Tibial artery (tissue), 4 donors: ENCODE results near the gene ARL15.

Experiments used
- DNase-seq, 2 donors: peaks; one replicate each; pipeline ENCODE4 v3.0.0-alpha.2; 2019
- H3K27ac ChIP-seq, 2 donors: fragments of 200-600 bp; sonication (generic) in 1 of 2; 1 replicate in 1 of 2; 2 replicates in 1 of 2; pipeline ENCODE4 v1.5.1; 2018 to 2019; ENCODE audit warnings: mild to moderate bottlenecking in 1 of 2
- H3K27me3 ChIP-seq, 2 donors: fragments of 200-600 bp; sonication (generic) in 1 of 2; one replicate each; pipeline versions ENCODE4 v1.5.1 to v1.6.0; 2016 to 2019
- H3K36me3 ChIP-seq, 3 donors: fragments of 200-600 bp; sonication (generic) in 2 of 3; one replicate each; pipeline ENCODE4 v1.5.1; 2016 to 2019; ENCODE audit warnings: mild to moderate bottlenecking in 2 of 3
- H3K4me1 ChIP-seq, 4 donors: fragments of 200-600 bp; sonication (generic) in 2 of 4; 1 replicate in 3 of 4; 2 replicates in 1 of 4; pipeline ENCODE4 v1.5.1; 2016 to 2019
- H3K4me3 ChIP-seq, 2 donors: fragments of 200-600 bp; sonication (generic) in 1 of 2; 1 replicate in 1 of 2; 2 replicates in 1 of 2; pipeline ENCODE4 v1.5.1; 2018 to 2019; ENCODE audit warnings: mild to moderate bottlenecking in 2 of 2
- H3K9me3 ChIP-seq, 3 donors: fragments of 200-600 bp; sonication (generic) in 1 of 3; one replicate each; pipeline ENCODE4 v1.5.1; 2016 to 2019
- CTCF ChIP-seq, 2 experiments: fragments of 200-600 bp in 1 of 2; fragments of 450-650 bp in 1 of 2; IDR thresholded peaks; one replicate each; pipeline ENCODE4 v1.5.1; 2017 to 2019; ENCODE audit warnings: antibody characterized with exemption in 2 of 2, mild to moderate bottlenecking in 1 of 2, moderate library complexity in 1 of 2
- intact Hi-C: fragments of 100-400 bp; cut with DNase I; formaldehyde crosslinking; loops from one replicate; pipeline ENCODE4 v1.15.0; 2023; ENCODE audit warnings: low total_unique reads

The ARL15 gene

GRCh38 chr5:54017580-54017979, 292.8 kb downstream of the ARL15 start:
- no peak for TF ChIP-seq CTCF (IDR thresholded peaks at IDR 0.05)
- H3K4me1 ChIP-seq: no peaks in the 10 kb centered on the region
- no peaks in the 10 kb centered on the region for H3K36me3 ChIP-seq
- DNase-seq: no peak
- no peaks in the 10 kb centered on the region for H3K27me3 ChIP-seq
- intact Hi-C loops: no loop called here
- H3K9me3 ChIP-seq: peaks cover 0 to 9% (median 3%) of the 10 kb centered on the region in 3 donors
- no peak overlapping the region for H3K27ac ChIP-seq
- H3K4me3 ChIP-seq: no peak overlapping the region

GRCh38 chr5:54013556-54014194, 296.7 kb downstream of the ARL15 start:
- intact Hi-C loops: no loop called here
- Histone ChIP-seq H3K36me3 (no peaks in the 10 kb centered on the region), H3K4me1 (no peaks in the 10 kb centered on the region), H3K27me3 (no peaks in the 10 kb centered on the region), H3K27ac (no peak overlapping the region), H3K4me3 (no peak overlapping the region), H3K9me3 (peaks cover 0 to 9% (median 3%) of the 10 kb centered on the region in 3 donors)
- TF ChIP-seq CTCF (IDR thresholded peaks at IDR 0.05): no peak
- DNase-seq: peak in 1 of 2 donors; percentile 54

GRCh38 chr5:54009828-54010227, 300.5 kb downstream of the ARL15 start:
- no peaks in the 10 kb centered on the region for H3K4me1 ChIP-seq
- H3K4me3 ChIP-seq: no peak overlapping the region
- H3K27me3 ChIP-seq: no peaks in the 10 kb centered on the region
- no peak for DNase-seq
- H3K36me3 ChIP-seq: no peaks in the 10 kb centered on the region
- H3K9me3 ChIP-seq: peaks cover 0 to 9% (median 3%) of the 10 kb centered on the region in 3 donors
- intact Hi-C loops: no loop called here
- no peak overlapping the region for H3K27ac ChIP-seq
- TF ChIP-seq CTCF (IDR thresholded peaks at IDR 0.05): no peak

GRCh38 chr5:54009357-54009756, 301.0 kb downstream of the ARL15 start:
- H3K4me1 ChIP-seq: no peaks in the 10 kb centered on the region
- intact Hi-C loops: no loop called here
- no peaks in the 10 kb centered on the region for H3K36me3 ChIP-seq
- no peaks in the 10 kb centered on the region for H3K27me3 ChIP-seq
- H3K4me3 ChIP-seq: no peak overlapping the region
- H3K27ac ChIP-seq: no peak overlapping the region
- no peak for DNase-seq
- H3K9me3 ChIP-seq: peaks cover 0 to 7% (median 3%) of the 10 kb centered on the region in 3 donors
- TF ChIP-seq CTCF (IDR thresholded peaks at IDR 0.05): no peak

- no peak for TF ChIP-seq CTCF (IDR thresholded peaks at IDR 0.05)
- Histone ChIP-seq H3K36me3 (no peaks in the 10 kb centered on the region), H3K4me1 (no peaks in the 10 kb centered on the region), H3K27ac (no peak overlapping the region), H3K4me3 (no peak overlapping the region), H3K9me3 (no peaks in the 10 kb centered on the region), H3K27me3 (no peaks in the 10 kb centered on the region)
- intact Hi-C loops: no loop called here
- DNase-seq: no peak
These were observed 302.3 kb downstream of the ARL15 start for GRCh38 chr5:54007827-54008777.
